Mesenchymal stem cell (in vitro differentiated cells and primary cell): Measurements from ENCODE around the gene NIPBL.
A peak's percentile ranks its signal among the peaks of the same experiment; 100 is the strongest.

Experiments
- DNase-seq: peaks from one replicate; pipeline ENCODE4 v3.0.0-alpha.2; 2013
- H2AFZ ChIP-seq: one replicate; pipeline ENCODE4 v1.6.1; 2013; ENCODE audit warnings: low read depth, mild to moderate bottlenecking, control low read depth, inconsistent platforms, low read length, moderate library complexity
- H2AK5ac ChIP-seq: 2 replicates; pipeline ENCODE4 v1.6.1; 2013; ENCODE audit warnings: low read length, moderate library complexity, mild to moderate bottlenecking, inconsistent platforms; ENCODE audit not compliant: severe bottlenecking
- H2BK120ac ChIP-seq: one replicate; pipeline ENCODE4 v1.6.1; 2013; ENCODE audit warnings: low read depth, mild to moderate bottlenecking, inconsistent platforms, low read length, moderate library complexity
- H2BK12ac ChIP-seq, 2 experiments: one replicate each; pipeline ENCODE4 v1.6.1; 2013; ENCODE audit warnings: inconsistent platforms in 2 of 2, low read length in 2 of 2, mild to moderate bottlenecking in 2 of 2, moderate library complexity in 2 of 2, control low read depth in 1 of 2
- H2BK15ac ChIP-seq: one replicate; pipeline ENCODE4 v1.6.1; 2013; ENCODE audit warnings: mild to moderate bottlenecking, low read depth, inconsistent platforms; ENCODE audit not compliant: poor library complexity, severe bottlenecking
- H2BK5ac ChIP-seq: 2 replicates; pipeline ENCODE4 v1.6.1; 2013; ENCODE audit warnings: low read depth, mild to moderate bottlenecking, low read length, control low read depth, inconsistent platforms; ENCODE audit not compliant: poor library complexity, severe bottlenecking
- H3K14ac ChIP-seq, 2 experiments: one replicate each; pipeline ENCODE4 v1.6.1; 2013; ENCODE audit warnings: inconsistent platforms in 2 of 2, low read length in 2 of 2, control low read depth in 1 of 2, mild to moderate bottlenecking in 1 of 2, moderate library complexity in 1 of 2
- H3K18ac ChIP-seq, 2 experiments: one replicate each; pipeline ENCODE4 v1.6.1; 2013; ENCODE audit warnings: inconsistent platforms in 2 of 2, low read length in 2 of 2, control low read depth in 1 of 2, low read depth in 1 of 2, mild to moderate bottlenecking in 1 of 2
- H3K23ac ChIP-seq, 2 experiments: one replicate each; pipeline ENCODE4 v1.6.1; 2013; ENCODE audit warnings: inconsistent platforms in 2 of 2, low read length in 2 of 2, mild to moderate bottlenecking in 2 of 2, moderate library complexity in 2 of 2, control low read depth in 1 of 2
- H3K27ac ChIP-seq: 2 replicates; pipeline ENCODE4 v1.5.1; 2013; ENCODE audit warnings: mild to moderate bottlenecking, moderate library complexity, low read length, control low read depth, inconsistent platforms; ENCODE audit not compliant: poor library complexity, severe bottlenecking
- H3K27me3 ChIP-seq, 2 experiments: 2 replicates each; pipeline versions ENCODE4 v1.6.1 to v1.7.0; 2013; ENCODE audit warnings: low read length in 2 of 2, mild to moderate bottlenecking in 2 of 2, moderate library complexity in 2 of 2, control low read depth in 1 of 2, inconsistent platforms in 1 of 2; ENCODE audit not compliant: control insufficient read depth in 1 of 2, insufficient read depth in 1 of 2
- H3K36me3 ChIP-seq, 2 experiments: 2 replicates each; pipeline versions ENCODE4 v1.6.1 to v1.7.0; 2013; ENCODE audit warnings: low read length in 2 of 2, control low read depth in 1 of 2, inconsistent platforms in 1 of 2, low read depth in 1 of 2, mild to moderate bottlenecking in 1 of 2; ENCODE audit not compliant: insufficient read depth in 2 of 2, control insufficient read depth in 1 of 2
- H3K4ac ChIP-seq, 2 experiments: one replicate each; pipeline ENCODE4 v1.6.1; 2013; ENCODE audit warnings: inconsistent platforms in 2 of 2, low read length in 2 of 2, mild to moderate bottlenecking in 2 of 2, moderate library complexity in 2 of 2, control low read depth in 1 of 2, low read depth in 1 of 2
- H3K4me1 ChIP-seq: 2 replicates; pipeline ENCODE4 v1.6.1; 2013; ENCODE audit warnings: low read depth, low read length, control low read depth; ENCODE audit not compliant: control insufficient read depth, insufficient read depth
- H3K4me2 ChIP-seq: 2 replicates; pipeline ENCODE4 v1.6.1; 2013; ENCODE audit warnings: low read length, mild to moderate bottlenecking, inconsistent platforms; ENCODE audit not compliant: poor library complexity, severe bottlenecking
- H3K4me3 ChIP-seq, 2 experiments: 2 replicates each; pipeline versions ENCODE4 v1.5.1 to v1.7.0; 2013; ENCODE audit warnings: low read length in 2 of 2, mild to moderate bottlenecking in 2 of 2, control low read depth in 1 of 2, low read depth in 1 of 2; ENCODE audit not compliant: insufficient read depth in 1 of 2
- H3K79me1 ChIP-seq: replicated peaks from 2 replicates; pipeline ENCODE4 v1.6.1; 2013; ENCODE audit warnings: mild to moderate bottlenecking, control low read depth, low read length, inconsistent platforms; ENCODE audit not compliant: poor library complexity, severe bottlenecking
- H3K9ac ChIP-seq: 2 replicates; pipeline ENCODE4 v1.7.0; 2013; ENCODE audit warnings: mild to moderate bottlenecking, low read length, moderate library complexity
- H3K9me3 ChIP-seq: 2 replicates; pipeline ENCODE4 v1.7.0; 2013; ENCODE audit warnings: mild to moderate bottlenecking, low read length; ENCODE audit not compliant: control insufficient read depth
- H4K8ac ChIP-seq: one replicate; pipeline ENCODE4 v1.6.1; 2013; ENCODE audit warnings: inconsistent platforms, mild to moderate bottlenecking, low read length, moderate library complexity
- H4K91ac ChIP-seq: one replicate; pipeline ENCODE4 v1.6.1; 2013; ENCODE audit warnings: mild to moderate bottlenecking, low read length, inconsistent platforms
- WGBS: methylation state at CpG from one replicate; pipeline ENCODE4 v1.1.7; 2013; ENCODE audit warnings: mixed read lengths; 5-methylcytosine and 5-hydroxymethylcytosine counted together

Gene NIPBL

DNA sequence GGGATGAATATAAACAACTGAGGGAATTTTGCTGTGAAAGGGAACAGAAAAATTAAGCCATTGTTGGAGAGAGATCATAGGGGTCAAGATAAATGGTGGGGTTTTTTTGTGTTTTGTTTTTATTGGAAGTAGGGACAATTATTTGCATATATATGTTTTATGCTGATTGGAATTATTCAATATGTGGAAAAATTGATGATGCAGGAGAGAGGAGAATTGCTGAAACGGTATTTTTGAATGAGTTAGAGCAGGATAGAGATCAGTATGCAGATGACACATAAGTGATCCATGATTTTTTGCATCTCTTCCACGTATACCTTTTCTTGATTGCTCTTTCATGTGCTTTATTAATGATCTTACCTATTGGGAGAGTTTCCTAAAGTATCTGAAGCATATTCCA is 67.5 kb downstream of the NIPBL start:
- H4K91ac ChIP-seq = no peak overlapping the region

GRCh38 chr5:36944607-36945225 is 68.1 kb downstream of the NIPBL start:
- DNase-seq = peak; percentile 75
- H2BK12ac ChIP-seq = no peak overlapping the region
- no peak overlapping the region for H3K4me2 ChIP-seq
- no peak overlapping the region for H3K27ac ChIP-seq
- H3K9me3 ChIP-seq = no peaks in the 10 kb centered on the region
- no peak overlapping the region for H3K4ac ChIP-seq
- H3K14ac ChIP-seq = no peak overlapping the region
- peaks cover 2% of the 10 kb centered on the region for H3K4me1 ChIP-seq
- H4K8ac ChIP-seq = no peak overlapping the region
- H3K4me3 ChIP-seq = no peak overlapping the region
- no peak overlapping the region for H2AFZ ChIP-seq
- H2AK5ac ChIP-seq = no peak overlapping the region
- no peak overlapping the region for H2BK120ac ChIP-seq
- H3K79me1 ChIP-seq = no peaks in the 10 kb centered on the region
- no peak overlapping the region for H2BK5ac ChIP-seq
- no peak overlapping the region for H3K9ac ChIP-seq
- H2BK15ac ChIP-seq = no peak overlapping the region
- H3K36me3 ChIP-seq = no peaks in the 10 kb centered on the region
- no peak overlapping the region for H4K91ac ChIP-seq
- no peak overlapping the region for H3K23ac ChIP-seq
- no peaks in the 10 kb centered on the region for H3K27me3 ChIP-seq
- WGBS = no CpG with 5 or more reads among the region's 4 CpGs
- H3K18ac ChIP-seq = no peak overlapping the region

More for the DNA sequence above, 67.5 kb downstream of the NIPBL start:
- no peak overlapping the region for H2BK12ac ChIP-seq
- H2AK5ac ChIP-seq = no peak overlapping the region
- WGBS = 100% methylated on average over 1 of the region's 2 CpGs
- no peaks in the 10 kb centered on the region for H3K27me3 ChIP-seq
- H3K18ac ChIP-seq = no peak overlapping the region
- no peak overlapping the region for H2BK15ac ChIP-seq
- DNase-seq = no peak
- H3K27ac ChIP-seq = no peak overlapping the region
- no peak overlapping the region for H3K14ac ChIP-seq
- H2BK120ac ChIP-seq = no peak overlapping the region
- no peak overlapping the region for H3K4me2 ChIP-seq
- no peak overlapping the region for H3K9ac ChIP-seq
- H3K23ac ChIP-seq = no peak overlapping the region
- no peak overlapping the region for H3K4me3 ChIP-seq
- no peak overlapping the region for H4K8ac ChIP-seq
- H3K79me1 ChIP-seq = peaks cover under 1% of the 10 kb centered on the region
- no peak overlapping the region for H3K4ac ChIP-seq
- H2BK5ac ChIP-seq = no peak overlapping the region
- no peak overlapping the region for H2AFZ ChIP-seq
- H3K36me3 ChIP-seq = no peaks in the 10 kb centered on the region
- no peaks in the 10 kb centered on the region for H3K9me3 ChIP-seq
- peaks cover 2% of the 10 kb centered on the region for H3K4me1 ChIP-seq

DNA sequence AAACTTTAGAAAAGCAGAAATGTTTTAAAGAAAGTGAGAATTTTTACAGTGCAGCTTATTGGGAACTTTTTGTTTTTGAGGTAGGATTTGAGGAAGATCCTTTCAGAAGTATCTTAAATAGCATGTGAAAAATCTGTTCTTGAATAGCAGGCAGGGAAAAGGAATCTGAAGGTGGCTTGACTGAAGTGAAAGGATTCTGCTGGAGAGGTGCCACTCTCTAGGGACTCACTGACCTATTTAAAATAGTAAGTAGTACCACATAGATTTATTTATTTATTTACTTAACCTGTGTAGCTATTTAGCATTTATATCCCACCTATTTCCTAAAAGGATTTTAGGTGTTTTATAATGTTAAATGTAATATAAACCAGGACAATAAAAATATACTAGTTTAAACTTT is 69.1 kb downstream of the NIPBL start:
- peak overlapping the region; percentile 5 for H3K9ac ChIP-seq
- H3K14ac ChIP-seq = no peak overlapping the region

GRCh38 chr5:36946101-36946500 is 69.5 kb downstream of the NIPBL start:
- Histone ChIP-seq H3K4me2 (no peak overlapping the region), H3K9me3 (no peaks in the 10 kb centered on the region)

More for the DNA sequence above, 69.1 kb downstream of the NIPBL start:
- no peak overlapping the region for H4K91ac ChIP-seq
- H3K4ac ChIP-seq = no peak overlapping the region
- DNase-seq = no peak
- no peak overlapping the region for H3K4me3 ChIP-seq
- H3K4me1 ChIP-seq = peaks cover 2% of the 10 kb centered on the region
- no peak overlapping the region for H3K23ac ChIP-seq
- no peaks in the 10 kb centered on the region for H3K36me3 ChIP-seq
- no peak overlapping the region for H3K27ac ChIP-seq
- H2BK15ac ChIP-seq = no peak overlapping the region
- no peak overlapping the region for H2AK5ac ChIP-seq
- H2BK120ac ChIP-seq = no peak overlapping the region
- no peaks in the 10 kb centered on the region for H3K27me3 ChIP-seq
- no peak overlapping the region for H2AFZ ChIP-seq
- H2BK5ac ChIP-seq = no peak overlapping the region
- no peak overlapping the region for H2BK12ac ChIP-seq
- no peak overlapping the region for H3K18ac ChIP-seq
- H3K4me2 ChIP-seq = no peak overlapping the region
- no peak overlapping the region for H4K8ac ChIP-seq
- no peaks in the 10 kb centered on the region for H3K9me3 ChIP-seq
- no peaks in the 10 kb centered on the region for H3K79me1 ChIP-seq

More at GRCh38 chr5:36946101-36946500, 69.5 kb downstream of the NIPBL start:
- H2BK15ac ChIP-seq = no peak overlapping the region
- no peak for DNase-seq
- no peaks in the 10 kb centered on the region for H3K27me3 ChIP-seq
- peaks cover 2% of the 10 kb centered on the region for H3K4me1 ChIP-seq
- no peak overlapping the region for H2AFZ ChIP-seq
- no peak overlapping the region for H2BK5ac ChIP-seq
- no peak overlapping the region for H3K4me3 ChIP-seq
- H3K9ac ChIP-seq = peak overlapping the region; percentile 5
- H4K8ac ChIP-seq = no peak overlapping the region
- H3K14ac ChIP-seq = no peak overlapping the region
- no peaks in the 10 kb centered on the region for H3K36me3 ChIP-seq
- H2BK12ac ChIP-seq = no peak overlapping the region
- no peak overlapping the region for H2AK5ac ChIP-seq
- no peak overlapping the region for H3K18ac ChIP-seq
- no peak overlapping the region for H3K27ac ChIP-seq
- no peak overlapping the region for H4K91ac ChIP-seq
- H3K23ac ChIP-seq = no peak overlapping the region
- no peak overlapping the region for H2BK120ac ChIP-seq
- H3K4ac ChIP-seq = no peak overlapping the region
- H3K79me1 ChIP-seq = no peaks in the 10 kb centered on the region
